HEK293 (cell line): ENCODE data around the gene ACOT7.

ENCODE experiments used
- CTCF ChIA-PET: fragments of 350-600 bp; formaldehyde crosslinking; extraction: SDS; loops from one replicate; lab custom pipeline; 2021; ENCODE audit warnings: antibody characterized with exemption; lab: Yijun Ruan, JAX
- POLR2A ChIA-PET: fragments of 300-600 bp; formaldehyde crosslinking; extraction: SDS; loops from one replicate; lab custom pipeline; 2020; ENCODE audit warnings: antibody characterized with exemption, inconsistent platforms; lab: Yijun Ruan, JAX
- H3K27ac ChIP-seq: fragments of 200-500 bp; sonication (Bioruptor generic); 2 replicates; pipeline ENCODE4 v1.5.1; 2014; ENCODE audit warnings: low read depth, low read length, control low read depth, inconsistent platforms; ENCODE audit errors: extremely low read depth
- H3K36me3 ChIP-seq, 2 experiments: fragments of 200-500 bp in 1 of 2; sonication (Bioruptor generic) in 1 of 2; 1 replicate in 1 of 2; 2 replicates in 1 of 2; pipeline ENCODE4 v1.5.1; 2014 to 2017; ENCODE audit warnings: inconsistent platforms in 2 of 2, low read length in 2 of 2; ENCODE audit not compliant: control insufficient read depth in 2 of 2, insufficient read depth in 1 of 2
- H3K4me1 ChIP-seq: fragments of 200-500 bp; sonication (Bioruptor generic); 2 replicates; pipeline ENCODE4 v1.5.1; 2014; ENCODE audit warnings: mild to moderate bottlenecking, low read length, inconsistent platforms; ENCODE audit not compliant: control insufficient read depth, insufficient read depth
- H3K4me3 ChIP-seq: 2 replicates; pipeline ENCODE4 v1.5.1; 2011; ENCODE audit warnings: low read depth, mild to moderate bottlenecking, control low read depth, low read length, moderate library complexity
- H3K9me3 ChIP-seq: fragments of 200-500 bp; sonication (Bioruptor generic); 2 replicates; pipeline ENCODE4 v1.5.1; 2014; ENCODE audit warnings: low read depth, low read length, inconsistent platforms; ENCODE audit not compliant: control insufficient read depth, insufficient read depth
- BCL11A ChIP-seq: fragments of 450-650 bp; formaldehyde crosslinking; IDR thresholded peaks from 2 replicates; pipeline ENCODE4 v1.5.1; 2016; ENCODE audit warnings: low read depth, missing biosample characterization, missing genetic modification characterization
- ZNF10 ChIP-seq: fragments of 450-650 bp; formaldehyde crosslinking; IDR thresholded peaks from 2 replicates; pipeline ENCODE4 v1.5.1; 2017; ENCODE audit warnings: missing biosample characterization, missing genetic modification characterization
- ZNF140 ChIP-seq: fragments of 450-650 bp; formaldehyde crosslinking; IDR thresholded peaks from 2 replicates; pipeline ENCODE4 v1.5.1; 2016; ENCODE audit warnings: missing biosample characterization, missing genetic modification characterization
- ZNF302 ChIP-seq: fragments of 450-650 bp; formaldehyde crosslinking; IDR thresholded peaks from 2 replicates; pipeline ENCODE4 v1.5.1; 2016; ENCODE audit warnings: missing biosample characterization, missing genetic modification characterization, low read depth
- ZNF335 ChIP-seq: fragments of 450-650 bp; formaldehyde crosslinking; conservative IDR thresholded peaks from 2 replicates; pipeline ENCODE4 v1.5.1; 2016; ENCODE audit warnings: missing biosample characterization, missing genetic modification characterization
- ZSCAN30 ChIP-seq: fragments of 450-650 bp; IDR thresholded peaks from 2 replicates; pipeline ENCODE4 v1.5.1; 2018; ENCODE audit warnings: missing biosample characterization, mild to moderate bottlenecking, missing genetic modification characterization, moderate library complexity
- TF ChIP-seq, protein P1 (sequence below): fragments of 450-650 bp; formaldehyde crosslinking; IDR thresholded peaks from 2 replicates; pipeline ENCODE4 v1.5.1; 2016; ENCODE audit warnings: missing biosample characterization, missing genetic modification characterization, low read depth
- TF ChIP-seq, protein P2 (sequence below): fragments of 450-650 bp; formaldehyde crosslinking; IDR thresholded peaks from 2 replicates; pipeline ENCODE4 v1.5.1; 2016; ENCODE audit warnings: missing biosample characterization, missing genetic modification characterization
- TF ChIP-seq, protein P3 (sequence below): fragments of 450-650 bp; formaldehyde crosslinking; IDR thresholded peaks from 2 replicates; pipeline ENCODE4 v1.5.1; 2017; ENCODE audit warnings: missing biosample characterization, missing genetic modification characterization
- TF ChIP-seq, protein P4 (sequence below): fragments of 450-650 bp; formaldehyde crosslinking; IDR thresholded peaks from 2 replicates; pipeline ENCODE4 v1.5.1; 2016; ENCODE audit warnings: missing biosample characterization, missing genetic modification characterization
- TF ChIP-seq, protein P5 (sequence below): fragments of 450-650 bp; formaldehyde crosslinking; conservative IDR thresholded peaks from 2 replicates; pipeline ENCODE4 v1.5.1; 2016; ENCODE audit warnings: low read depth, missing biosample characterization, missing genetic modification characterization

Gene ACOT7

DNA sequence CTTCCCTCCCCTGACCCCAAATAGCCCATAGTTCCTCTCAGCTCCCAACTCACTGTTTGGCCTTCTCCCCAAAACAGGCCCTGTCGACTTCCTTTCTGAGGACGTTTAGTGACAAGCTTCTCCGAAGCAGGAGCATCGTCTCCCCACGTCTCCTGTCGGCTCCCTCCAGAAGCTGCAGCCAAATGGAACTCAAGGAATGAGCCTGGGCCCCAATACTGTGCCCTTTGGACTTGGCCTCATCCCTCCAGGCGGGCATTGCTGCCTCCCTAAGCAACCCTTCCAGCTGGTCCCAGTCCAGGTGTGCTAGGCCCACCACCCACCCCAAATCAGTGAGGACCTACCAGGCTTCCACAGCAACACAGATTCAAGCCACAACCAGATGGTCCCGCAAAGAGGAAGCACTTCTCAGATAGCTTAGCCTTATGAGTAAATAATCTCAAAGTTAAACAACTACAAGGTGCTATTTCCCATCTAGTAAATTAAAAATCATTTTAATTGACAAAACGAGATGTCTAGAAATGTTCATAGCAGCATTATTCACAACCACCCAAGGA is 33.0 kb downstream of the ACOT7 start:
- H3K27ac ChIP-seq = no peak overlapping the region
- H3K9me3 ChIP-seq = no peaks in the 10 kb centered on the region
- no peak overlapping the region for H3K4me3 ChIP-seq
- H3K4me1 ChIP-seq = peaks cover 8% of the 10 kb centered on the region; the same call in 1 of the 2 replicates
- TF ChIP-seq ZNF302 (tag by site-specific recombination) (no peak), ZNF10 (tag by site-specific recombination) (no peak), ZSCAN30 (tag by site-specific recombination) (no peak), BCL11A (no peak)
- TF ChIP-seq, protein P1, sequence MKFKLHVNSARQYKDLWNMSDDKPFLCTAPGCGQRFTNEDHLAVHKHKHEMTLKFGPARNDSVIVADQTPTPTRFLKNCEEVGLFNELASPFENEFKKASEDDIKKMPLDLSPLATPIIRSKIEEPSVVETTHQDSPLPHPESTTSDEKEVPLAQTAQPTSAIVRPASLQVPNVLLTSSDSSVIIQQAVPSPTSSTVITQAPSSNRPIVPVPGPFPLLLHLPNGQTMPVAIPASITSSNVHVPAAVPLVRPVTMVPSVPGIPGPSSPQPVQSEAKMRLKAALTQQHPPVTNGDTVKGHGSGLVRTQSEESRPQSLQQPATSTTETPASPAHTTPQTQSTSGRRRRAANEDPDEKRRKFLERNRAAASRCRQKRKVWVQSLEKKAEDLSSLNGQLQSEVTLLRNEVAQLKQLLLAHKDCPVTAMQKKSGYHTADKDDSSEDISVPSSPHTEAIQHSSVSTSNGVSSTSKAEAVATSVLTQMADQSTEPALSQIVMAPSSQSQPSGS (tag by site-specific recombination) = no peak
- CTCF ChIA-PET = interaction anchor here (0.9 to 6.3 kb wide), 9 partner anchors 12 to 114 kb away, joined by 3 to 77 read pairs (median 18); no protein-coding TSS in a partner anchor
- POLR2A ChIA-PET = no interaction called here
- H3K36me3 ChIP-seq = no peaks in the 10 kb centered on the region

DNA sequence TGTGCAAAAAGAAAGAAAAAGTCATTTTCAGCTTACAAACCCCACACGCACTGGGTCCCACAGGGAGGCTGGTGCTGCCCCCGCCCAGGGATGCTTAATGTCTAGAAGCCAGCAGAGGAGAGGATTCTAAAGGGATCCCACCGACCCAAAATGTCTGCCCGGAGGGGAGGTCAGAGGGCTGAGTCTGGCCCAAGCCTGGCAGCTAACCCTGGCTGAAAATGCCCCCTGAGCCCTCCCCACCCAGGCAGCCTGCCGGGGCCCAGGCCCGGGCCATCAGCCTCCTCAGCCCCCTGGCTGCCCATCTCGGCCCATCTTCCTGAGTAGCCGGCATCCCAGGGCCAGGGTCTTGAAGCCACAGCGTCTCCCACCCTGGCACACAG is 33.5 kb downstream of the ACOT7 start:
- H3K27ac ChIP-seq = no peak overlapping the region
- peaks cover 8% of the 10 kb centered on the region; the same call in 1 of the 2 replicates for H3K4me1 ChIP-seq
- TF ChIP-seq, protein P2, sequence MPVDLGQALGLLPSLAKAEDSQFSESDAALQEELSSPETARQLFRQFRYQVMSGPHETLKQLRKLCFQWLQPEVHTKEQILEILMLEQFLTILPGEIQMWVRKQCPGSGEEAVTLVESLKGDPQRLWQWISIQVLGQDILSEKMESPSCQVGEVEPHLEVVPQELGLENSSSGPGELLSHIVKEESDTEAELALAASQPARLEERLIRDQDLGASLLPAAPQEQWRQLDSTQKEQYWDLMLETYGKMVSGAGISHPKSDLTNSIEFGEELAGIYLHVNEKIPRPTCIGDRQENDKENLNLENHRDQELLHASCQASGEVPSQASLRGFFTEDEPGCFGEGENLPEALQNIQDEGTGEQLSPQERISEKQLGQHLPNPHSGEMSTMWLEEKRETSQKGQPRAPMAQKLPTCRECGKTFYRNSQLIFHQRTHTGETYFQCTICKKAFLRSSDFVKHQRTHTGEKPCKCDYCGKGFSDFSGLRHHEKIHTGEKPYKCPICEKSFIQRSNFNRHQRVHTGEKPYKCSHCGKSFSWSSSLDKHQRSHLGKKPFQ = no peak
- TF ChIP-seq, protein P3, sequence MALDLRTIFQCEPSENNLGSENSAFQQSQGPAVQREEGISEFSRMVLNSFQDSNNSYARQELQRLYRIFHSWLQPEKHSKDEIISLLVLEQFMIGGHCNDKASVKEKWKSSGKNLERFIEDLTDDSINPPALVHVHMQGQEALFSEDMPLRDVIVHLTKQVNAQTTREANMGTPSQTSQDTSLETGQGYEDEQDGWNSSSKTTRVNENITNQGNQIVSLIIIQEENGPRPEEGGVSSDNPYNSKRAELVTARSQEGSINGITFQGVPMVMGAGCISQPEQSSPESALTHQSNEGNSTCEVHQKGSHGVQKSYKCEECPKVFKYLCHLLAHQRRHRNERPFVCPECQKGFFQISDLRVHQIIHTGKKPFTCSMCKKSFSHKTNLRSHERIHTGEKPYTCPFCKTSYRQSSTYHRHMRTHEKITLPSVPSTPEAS (tag by site-specific recombination) = no peak
- TF ChIP-seq ZNF335 = 0 out of 2 replicates have a peak, but pooled peaks have one; percentile 1
- ChIA-PET CTCF (interaction anchor here (0.9 to 6.3 kb wide), 9 partner anchors 12 to 113 kb away, joined by 3 to 77 read pairs (median 22); no protein-coding TSS in a partner anchor), POLR2A (no interaction called here)
- no peak overlapping the region for H3K4me3 ChIP-seq
- no peaks in the 10 kb centered on the region for H3K36me3 ChIP-seq
- H3K9me3 ChIP-seq = no peaks in the 10 kb centered on the region

DNA sequence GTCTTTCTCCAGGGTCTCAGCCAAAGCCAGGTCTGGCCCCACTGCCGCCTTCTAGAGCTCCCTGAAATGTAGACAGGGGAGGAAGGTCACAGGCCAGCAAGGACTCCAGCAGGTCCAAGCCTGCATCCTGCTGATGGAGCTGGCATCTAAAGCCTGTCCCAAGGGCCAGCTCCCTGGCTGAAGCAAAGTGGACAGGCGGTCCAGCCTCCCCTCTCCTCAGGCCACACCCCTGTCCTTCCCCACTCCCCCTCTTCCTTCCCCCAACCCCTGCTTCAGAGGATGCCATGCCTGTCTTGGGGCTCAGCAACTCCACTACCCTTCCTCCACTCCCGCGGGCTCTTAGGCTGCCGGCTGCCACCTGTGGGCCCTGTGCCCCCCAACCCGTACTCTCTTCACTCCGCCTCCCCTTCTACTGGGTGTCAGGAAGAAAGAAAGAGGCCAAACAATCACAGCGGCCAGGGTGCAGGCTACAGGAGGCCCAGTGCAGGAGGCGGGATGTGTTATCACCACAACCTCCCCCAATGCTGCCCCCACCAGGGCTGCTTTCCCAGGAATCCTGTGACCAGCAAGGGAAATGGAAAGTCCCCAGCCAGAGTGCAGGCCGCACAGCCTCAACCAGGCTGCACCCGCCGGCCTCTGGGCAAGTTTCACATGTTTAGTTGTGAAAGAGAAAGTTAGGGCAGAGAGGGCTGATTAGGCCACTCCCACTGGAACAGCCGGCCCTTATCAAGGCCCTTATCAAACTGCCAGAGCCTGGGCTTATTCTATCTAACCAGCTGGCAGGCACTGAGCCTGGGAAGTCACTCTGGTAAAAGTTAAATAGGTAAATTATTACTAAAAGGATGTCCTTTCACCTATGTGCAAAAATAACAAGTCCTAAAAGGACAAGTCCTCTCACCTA is 34.1 kb downstream of the ACOT7 start:
- POLR2A ChIA-PET = interaction anchor here (1.5 kb wide), 1 partner anchor 33 kb away, joined by 5 read pairs; no protein-coding TSS in a partner anchor
- CTCF ChIA-PET = interaction anchor here (0.9 to 6.3 kb wide), 9 partner anchors 11 to 113 kb away, joined by 3 to 77 read pairs (median 21); no protein-coding TSS in a partner anchor
- H3K27ac ChIP-seq = 0 out of 2 replicates have a peak overlapping the region, but pooled peaks have one; percentile 34
- TF ChIP-seq, protein P4, sequence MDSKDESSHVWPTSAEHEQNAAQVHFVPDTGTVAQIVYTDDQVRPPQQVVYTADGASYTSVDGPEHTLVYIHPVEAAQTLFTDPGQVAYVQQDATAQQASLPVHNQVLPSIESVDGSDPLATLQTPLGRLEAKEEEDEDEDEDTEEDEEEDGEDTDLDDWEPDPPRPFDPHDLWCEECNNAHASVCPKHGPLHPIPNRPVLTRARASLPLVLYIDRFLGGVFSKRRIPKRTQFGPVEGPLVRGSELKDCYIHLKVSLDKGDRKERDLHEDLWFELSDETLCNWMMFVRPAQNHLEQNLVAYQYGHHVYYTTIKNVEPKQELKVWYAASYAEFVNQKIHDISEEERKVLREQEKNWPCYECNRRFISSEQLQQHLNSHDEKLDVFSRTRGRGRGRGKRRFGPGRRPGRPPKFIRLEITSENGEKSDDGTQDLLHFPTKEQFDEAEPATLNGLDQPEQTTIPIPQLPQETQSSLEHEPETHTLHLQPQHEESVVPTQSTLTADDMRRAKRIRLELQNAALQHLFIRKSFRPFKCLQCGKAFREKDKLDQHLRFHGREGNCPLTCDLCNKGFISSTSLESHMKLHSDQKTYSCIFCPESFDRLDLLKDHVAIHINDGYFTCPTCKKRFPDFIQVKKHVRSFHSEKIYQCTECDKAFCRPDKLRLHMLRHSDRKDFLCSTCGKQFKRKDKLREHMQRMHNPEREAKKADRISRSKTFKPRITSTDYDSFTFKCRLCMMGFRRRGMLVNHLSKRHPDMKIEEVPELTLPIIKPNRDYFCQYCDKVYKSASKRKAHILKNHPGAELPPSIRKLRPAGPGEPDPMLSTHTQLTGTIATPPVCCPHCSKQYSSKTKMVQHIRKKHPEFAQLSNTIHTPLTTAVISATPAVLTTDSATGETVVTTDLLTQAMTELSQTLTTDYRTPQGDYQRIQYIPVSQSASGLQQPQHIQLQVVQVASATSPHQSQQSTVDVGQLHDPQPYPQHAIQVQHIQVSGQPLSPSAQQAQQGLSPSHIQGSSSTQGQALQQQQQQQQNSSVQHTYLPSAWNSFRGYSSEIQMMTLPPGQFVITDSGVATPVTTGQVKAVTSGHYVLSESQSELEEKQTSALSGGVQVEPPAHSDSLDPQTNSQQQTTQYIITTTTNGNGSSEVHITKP = 0 out of 2 replicates have a peak, but pooled peaks have one; percentile 13
- no peak for TF ChIP-seq ZNF140 (tag by site-specific recombination)
- TF ChIP-seq, protein P5, sequence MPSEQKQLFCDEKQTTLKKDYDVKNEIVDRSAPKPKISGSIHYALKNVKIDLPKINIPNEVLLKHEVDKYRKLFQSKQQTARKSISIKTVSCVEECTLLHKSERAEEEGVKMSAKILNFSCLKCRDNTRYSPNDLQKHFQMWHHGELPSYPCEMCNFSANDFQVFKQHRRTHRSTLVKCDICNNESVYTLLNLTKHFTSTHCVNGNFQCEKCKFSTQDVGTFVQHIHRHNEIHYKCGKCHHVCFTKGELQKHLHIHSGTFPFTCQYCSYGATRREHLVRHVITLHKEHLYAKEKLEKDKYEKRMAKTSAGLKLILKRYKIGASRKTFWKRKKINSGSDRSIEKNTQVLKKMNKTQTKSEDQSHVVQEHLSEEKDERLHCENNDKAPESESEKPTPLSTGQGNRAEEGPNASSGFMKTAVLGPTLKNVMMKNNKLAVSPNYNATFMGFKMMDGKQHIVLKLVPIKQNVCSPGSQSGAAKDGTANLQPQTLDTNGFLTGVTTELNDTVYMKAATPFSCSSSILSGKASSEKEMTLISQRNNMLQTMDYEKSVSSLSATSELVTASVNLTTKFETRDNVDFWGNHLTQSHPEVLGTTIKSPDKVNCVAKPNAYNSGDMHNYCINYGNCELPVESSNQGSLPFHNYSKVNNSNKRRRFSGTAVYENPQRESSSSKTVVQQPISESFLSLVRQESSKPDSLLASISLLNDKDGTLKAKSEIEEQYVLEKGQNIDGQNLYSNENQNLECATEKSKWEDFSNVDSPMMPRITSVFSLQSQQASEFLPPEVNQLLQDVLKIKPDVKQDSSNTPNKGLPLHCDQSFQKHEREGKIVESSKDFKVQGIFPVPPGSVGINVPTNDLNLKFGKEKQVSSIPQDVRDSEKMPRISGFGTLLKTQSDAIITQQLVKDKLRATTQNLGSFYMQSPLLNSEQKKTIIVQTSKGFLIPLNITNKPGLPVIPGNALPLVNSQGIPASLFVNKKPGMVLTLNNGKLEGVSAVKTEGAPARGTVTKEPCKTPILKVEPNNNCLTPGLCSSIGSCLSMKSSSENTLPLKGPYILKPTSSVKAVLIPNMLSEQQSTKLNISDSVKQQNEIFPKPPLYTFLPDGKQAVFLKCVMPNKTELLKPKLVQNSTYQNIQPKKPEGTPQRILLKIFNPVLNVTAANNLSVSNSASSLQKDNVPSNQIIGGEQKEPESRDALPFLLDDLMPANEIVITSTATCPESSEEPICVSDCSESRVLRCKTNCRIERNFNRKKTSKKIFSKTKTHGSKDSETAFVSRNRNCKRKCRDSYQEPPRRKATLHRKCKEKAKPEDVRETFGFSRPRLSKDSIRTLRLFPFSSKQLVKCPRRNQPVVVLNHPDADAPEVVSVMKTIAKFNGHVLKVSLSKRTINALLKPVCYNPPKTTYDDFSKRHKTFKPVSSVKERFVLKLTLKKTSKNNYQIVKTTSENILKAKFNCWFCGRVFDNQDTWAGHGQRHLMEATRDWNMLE (tag by site-specific recombination) = no peak
- peak; percentile 51 for TF ChIP-seq ZNF335

More for the DNA sequence above, 34.1 kb downstream of the ACOT7 start:
- peaks cover 8% of the 10 kb centered on the region; the same call in 1 of the 2 replicates for H3K4me1 ChIP-seq
- no peak overlapping the region for H3K4me3 ChIP-seq
- H3K36me3 ChIP-seq = no peaks in the 10 kb centered on the region
- H3K9me3 ChIP-seq = no peaks in the 10 kb centered on the region
